ENCODE results near the gene ZSCAN21.

Gene ZSCAN21

GRCh38 chr7:100027197-100027596 lies 22.4 kb upstream of the ZSCAN21 start:
- DNase-seq (ENCODE audit: low read depth in 2 of 3, low spot score in 2 of 3), result no peak

- no peak for DNase-seq (ENCODE audit: low read depth in 2 of 3, low spot score in 2 of 3)
Observed at GRCh38 chr7:100029596-100029995, 20.0 kb upstream of the ZSCAN21 start.

- no peak for DNase-seq (ENCODE audit: low read depth in 2 of 3, low spot score in 2 of 3)
Observed at GRCh38 chr7:100033526-100033925, 16.0 kb upstream of the ZSCAN21 start.

- DNase-seq (ENCODE audit: low read depth in 2 of 3, low spot score in 2 of 3), result no peak
Observed at GRCh38 chr7:100034871-100035510, 14.6 kb upstream of the ZSCAN21 start.

- DNase-seq (ENCODE audit: low read depth in 2 of 3, low spot score in 2 of 3), result no peak
Observed at GRCh38 chr7:100035876-100036275, 13.7 kb upstream of the ZSCAN21 start.

- no peak for DNase-seq (ENCODE audit: low read depth in 2 of 3, low spot score in 2 of 3)
Observed at GRCh38 chr7:100038326-100038725, 11.2 kb upstream of the ZSCAN21 start.

GRCh38 chr7:100040575-100040974 lies 9.0 kb upstream of the ZSCAN21 start:
- no peak for DNase-seq (ENCODE audit: low read depth in 2 of 3, low spot score in 2 of 3)

- no peak for DNase-seq (ENCODE audit: low read depth in 2 of 3, low spot score in 2 of 3)
Observed at GRCh38 chr7:100044718-100045117, 4.9 kb upstream of the ZSCAN21 start.

GRCh38 chr7:100048680-100049079 lies 894 bp upstream of the ZSCAN21 start:
- no peak for DNase-seq (ENCODE audit: low read depth in 2 of 3, low spot score in 2 of 3)

GRCh38 chr7:100051611-100052010 lies 2.0 kb downstream of the ZSCAN21 start:
- DNase-seq (ENCODE audit: low read depth in 2 of 3, low spot score in 2 of 3), result no peak

GRCh38 chr7:100053215-100053614 lies 3.6 kb downstream of the ZSCAN21 start:
- DNase-seq (ENCODE audit: low read depth in 2 of 3, low spot score in 2 of 3), result no peak

GRCh38 chr7:100057006-100057405 lies 7.4 kb downstream of the ZSCAN21 start:
- DNase-seq (ENCODE audit: low read depth in 2 of 3, low spot score in 2 of 3), result no peak

GRCh38 chr7:100059251-100059739 lies 9.7 kb downstream of the ZSCAN21 start:
- no peak for DNase-seq (ENCODE audit: low read depth in 2 of 3, low spot score in 2 of 3)

- DNase-seq (ENCODE audit: low read depth in 2 of 3, low spot score in 2 of 3), result no peak
Observed at GRCh38 chr7:100061518-100062193, 12.1 kb downstream of the ZSCAN21 start.

GRCh38 chr7:100063376-100063775 lies 13.8 kb downstream of the ZSCAN21 start:
- no peak for DNase-seq (ENCODE audit: low read depth in 2 of 3, low spot score in 2 of 3)

- DNase-seq (ENCODE audit: low read depth in 2 of 3, low spot score in 2 of 3), result no peak
Observed at GRCh38 chr7:100064162-100064561, 14.6 kb downstream of the ZSCAN21 start.

GRCh38 chr7:100065452-100066186 lies 16.0 kb downstream of the ZSCAN21 start:
- no peak for DNase-seq (ENCODE audit: low read depth in 2 of 3, low spot score in 2 of 3)

GRCh38 chr7:100066953-100067352 lies 17.4 kb downstream of the ZSCAN21 start:
- DNase-seq (ENCODE audit: low read depth in 2 of 3, low spot score in 2 of 3), result no peak

GRCh38 chr7:100069991-100070390 lies 20.4 kb downstream of the ZSCAN21 start:
- no peak for DNase-seq (ENCODE audit: low read depth in 2 of 3, low spot score in 2 of 3)

- DNase-seq (ENCODE audit: low read depth in 2 of 3, low spot score in 2 of 3), result no peak
Observed at GRCh38 chr7:100071018-100071723, 21.6 kb downstream of the ZSCAN21 start.

GRCh38 chr7:100072462-100072861 lies 22.9 kb downstream of the ZSCAN21 start:
- no peak for DNase-seq (ENCODE audit: low read depth in 2 of 3, low spot score in 2 of 3)
